Glutamatergic neuron (in vitro differentiated cells): ENCODE data around the gene DEFB129. TPM values are rescaled to one million over a fixed set of nuclear protein-coding genes. Genes with fewer than 3 reads are reported as not detected.
"Not testable (repeated sequence)": the region's sequence is repeated elsewhere in the genome, so short reads cannot be mapped to it uniquely, and the experiment has no call there.

Experiments
- DNase-seq: peaks from one replicate; pipeline ENCODE4 v3.0.0; 2022
- H3K27ac Mint-ChIP-seq: one replicate; pipeline ENCODE4 v1.8.0; 2020; ENCODE audit warnings: mild to moderate bottlenecking, mixed read lengths, inconsistent platforms; ENCODE audit not compliant: unreplicated experiment
- H3K27me3 Mint-ChIP-seq: one replicate; pipeline ENCODE4 v1.8.0; 2020; ENCODE audit warnings: mild to moderate bottlenecking, moderate library complexity, mixed read lengths, inconsistent platforms; ENCODE audit not compliant: unreplicated experiment
- H3K36me3 Mint-ChIP-seq: one replicate; pipeline ENCODE4 v1.8.0; 2020; ENCODE audit warnings: mild to moderate bottlenecking, mixed read lengths, inconsistent platforms; ENCODE audit not compliant: unreplicated experiment
- H3K4me1 Mint-ChIP-seq: one replicate; pipeline ENCODE4 v1.8.0; 2020; ENCODE audit warnings: mild to moderate bottlenecking, low read depth, mixed read lengths, inconsistent platforms; ENCODE audit not compliant: unreplicated experiment
- H3K4me3 Mint-ChIP-seq: one replicate; pipeline ENCODE4 v1.8.0; 2020; ENCODE audit warnings: mild to moderate bottlenecking, mixed read lengths, inconsistent platforms; ENCODE audit not compliant: unreplicated experiment
- H3K9me3 Mint-ChIP-seq: one replicate; pipeline ENCODE4 v1.8.0; 2020; ENCODE audit warnings: mild to moderate bottlenecking, moderate library complexity, mixed read lengths, inconsistent platforms; ENCODE audit not compliant: unreplicated experiment
- total RNA-seq: library from RNA; stranded (reverse); fragmentation: NEBNext Ultra II Directional; extraction: Animal tissue kit (Norgen Biotek cat#: 25700); gene quantifications from one replicate; pipeline ENCODE4 v1.2.1, GENCODE V29; 2021; ENCODE audit not compliant: unreplicated experiment
- TF ChIP-seq, protein P1 (sequence below): fragments of 200-600 bp; sonication (generic); IDR thresholded peaks from one replicate; pipeline ENCODE4 v1.5.0; 2021; ENCODE audit not compliant: partially characterized antibody, unreplicated experiment

Gene DEFB129
- total RNA-seq, 1 donor from 2014 or later = not detected

DNA sequence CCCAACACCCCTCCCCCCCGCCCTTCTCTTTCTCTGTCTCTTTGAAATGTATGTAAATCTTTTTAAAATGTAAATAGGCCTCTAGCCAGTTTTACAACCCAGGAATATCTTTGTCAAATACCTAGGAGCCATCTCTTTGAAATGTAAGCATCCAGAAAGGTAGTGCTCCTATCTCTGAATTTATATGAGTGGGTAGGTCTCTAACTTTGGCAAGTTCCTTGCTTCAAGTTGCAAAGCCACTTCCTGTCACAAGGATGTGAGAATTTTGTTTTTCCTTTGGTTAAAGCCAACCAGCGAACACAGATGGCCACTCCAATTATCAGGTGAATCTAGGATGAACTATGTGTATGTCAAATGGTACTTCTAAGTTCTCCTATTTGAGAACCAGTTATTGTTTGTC, 24.3 kb downstream of the DEFB129 start:
- H3K4me3 Mint-ChIP-seq = no peak overlapping the region
- TF ChIP-seq, protein P1, sequence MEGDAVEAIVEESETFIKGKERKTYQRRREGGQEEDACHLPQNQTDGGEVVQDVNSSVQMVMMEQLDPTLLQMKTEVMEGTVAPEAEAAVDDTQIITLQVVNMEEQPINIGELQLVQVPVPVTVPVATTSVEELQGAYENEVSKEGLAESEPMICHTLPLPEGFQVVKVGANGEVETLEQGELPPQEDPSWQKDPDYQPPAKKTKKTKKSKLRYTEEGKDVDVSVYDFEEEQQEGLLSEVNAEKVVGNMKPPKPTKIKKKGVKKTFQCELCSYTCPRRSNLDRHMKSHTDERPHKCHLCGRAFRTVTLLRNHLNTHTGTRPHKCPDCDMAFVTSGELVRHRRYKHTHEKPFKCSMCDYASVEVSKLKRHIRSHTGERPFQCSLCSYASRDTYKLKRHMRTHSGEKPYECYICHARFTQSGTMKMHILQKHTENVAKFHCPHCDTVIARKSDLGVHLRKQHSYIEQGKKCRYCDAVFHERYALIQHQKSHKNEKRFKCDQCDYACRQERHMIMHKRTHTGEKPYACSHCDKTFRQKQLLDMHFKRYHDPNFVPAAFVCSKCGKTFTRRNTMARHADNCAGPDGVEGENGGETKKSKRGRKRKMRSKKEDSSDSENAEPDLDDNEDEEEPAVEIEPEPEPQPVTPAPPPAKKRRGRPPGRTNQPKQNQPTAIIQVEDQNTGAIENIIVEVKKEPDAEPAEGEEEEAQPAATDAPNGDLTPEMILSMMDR = no peak
- H3K36me3 Mint-ChIP-seq = peaks cover 8% of the 10 kb centered on the region
- no peak overlapping the region for H3K27ac Mint-ChIP-seq
- DNase-seq = no peak
- H3K27me3 Mint-ChIP-seq = peaks cover 10% of the 10 kb centered on the region
- no peaks in the 10 kb centered on the region for H3K9me3 Mint-ChIP-seq
- no peaks in the 10 kb centered on the region for H3K4me1 Mint-ChIP-seq

DNA sequence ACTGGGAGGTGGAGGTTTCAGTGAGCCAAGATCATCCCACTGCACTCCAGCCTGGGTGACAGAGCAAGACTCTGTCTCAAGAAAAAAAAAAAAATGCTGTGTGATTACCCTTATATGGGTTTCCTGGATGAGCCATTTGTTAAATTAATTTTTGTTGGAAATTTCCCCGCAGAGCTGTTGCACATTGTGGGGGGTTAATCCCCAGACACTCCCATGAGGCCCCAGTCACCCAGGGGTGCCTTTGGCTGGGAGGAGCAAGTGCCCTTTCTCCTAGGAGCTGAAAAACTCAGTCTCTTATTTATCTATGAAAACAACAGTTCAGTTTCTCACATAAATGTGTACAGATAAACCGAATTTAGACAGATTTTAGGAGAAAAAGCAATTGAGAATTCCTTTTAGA, 25.7 kb downstream of the DEFB129 start:
- Mint-ChIP-seq H3K27ac (no peak overlapping the region), H3K27me3 (peaks cover 7% of the 10 kb centered on the region), H3K4me1 (no peaks in the 10 kb centered on the region), H3K36me3 (no peaks in the 10 kb centered on the region), H3K4me3 (no peak overlapping the region), H3K9me3 (no peaks in the 10 kb centered on the region)
- TF ChIP-seq, protein P1 = no peak
- DNase-seq = no peak

DNA sequence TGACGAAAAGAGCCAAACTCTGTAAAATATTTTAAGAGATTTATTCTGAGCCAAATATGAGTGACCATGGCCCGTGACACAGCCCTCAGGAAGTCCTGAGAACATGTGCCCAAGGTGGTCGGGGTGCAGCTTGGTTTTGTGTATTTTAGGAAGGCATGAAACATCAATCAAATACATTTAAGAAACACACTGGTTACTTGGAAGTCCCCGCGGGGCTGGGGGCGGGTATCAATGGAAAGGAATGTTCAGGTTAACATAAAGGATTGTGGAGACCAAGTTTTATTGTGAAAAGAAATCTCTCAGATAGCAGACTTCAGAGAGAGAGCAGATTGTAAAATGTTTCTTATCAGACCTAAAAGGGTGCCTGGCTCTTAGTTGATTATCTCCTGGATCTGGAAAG, 26.4 kb downstream of the DEFB129 start:
- not testable (repeated sequence) for H3K4me3 Mint-ChIP-seq, DNase-seq, H3K9me3 Mint-ChIP-seq, H3K4me1 Mint-ChIP-seq, H3K27ac Mint-ChIP-seq, H3K27me3 Mint-ChIP-seq, H3K36me3 Mint-ChIP-seq

DNA sequence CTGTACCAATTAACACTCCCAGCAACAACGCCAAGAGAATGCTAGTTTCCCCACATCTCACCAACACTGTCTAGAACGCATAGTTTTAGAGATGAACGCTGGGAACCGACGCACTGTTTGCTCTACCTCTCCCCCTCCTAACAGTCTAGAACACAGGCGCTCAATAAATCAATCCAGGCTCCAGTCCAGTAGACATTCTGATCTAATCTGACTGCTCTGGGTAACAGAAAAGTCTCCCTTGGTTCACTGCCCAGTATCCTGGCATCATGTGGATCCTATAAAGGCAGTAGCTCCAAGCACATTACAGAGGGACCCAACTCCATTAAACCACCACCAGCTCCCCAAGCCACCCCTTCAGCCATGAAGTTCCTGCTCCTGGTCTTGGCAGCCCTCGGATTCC, 30.4 kb downstream of the DEFB129 start, which contains the start of gene DEFB132:
Gene DEFB132 (plus strand): TSS at position 306 of the 400 bp plus-strand sequence. CDS start 55 bp downstream, at position 361.
- DNase-seq = no peak
- TF ChIP-seq, protein P1 = no peak
- Mint-ChIP-seq H3K36me3 (no peaks in the 10 kb centered on the region), H3K4me3 (no peak within 1 kb of the TSS), H3K27me3 (peaks cover 5% of the 10 kb centered on the region), H3K4me1 (peaks cover 11% of the 10 kb centered on the region), H3K27ac (no peak within 1 kb of the TSS), H3K9me3 (no peaks in the 10 kb centered on the region)

DNA sequence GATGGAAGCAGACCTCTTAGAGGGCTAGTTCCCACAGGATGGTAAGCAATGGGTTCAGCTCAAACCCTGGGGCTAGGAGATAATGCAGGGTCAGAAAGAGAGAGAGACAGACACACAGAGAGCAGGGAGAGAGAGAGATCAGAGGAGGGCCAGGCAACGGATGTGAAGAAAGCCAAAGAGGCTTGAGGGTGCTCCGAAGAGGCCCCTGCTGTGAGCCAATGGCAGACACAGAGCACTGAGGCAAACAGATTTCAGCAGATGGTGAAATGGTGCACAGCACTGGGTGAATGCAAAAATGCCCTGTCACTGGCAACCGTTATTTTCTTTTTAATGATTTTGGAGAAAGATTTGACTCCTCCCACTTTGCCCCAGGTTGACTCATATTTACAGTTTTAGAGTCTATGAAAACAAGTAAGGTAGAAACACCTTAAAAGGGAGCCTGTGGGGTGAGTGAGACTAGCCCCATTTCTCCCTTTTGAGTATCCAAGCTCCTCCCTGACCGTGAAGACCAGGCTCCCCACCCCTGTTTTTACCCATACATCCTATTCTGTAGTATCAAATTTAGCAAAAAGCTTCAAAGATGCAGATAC, 31.3 kb downstream of the DEFB129 start:
- DNase-seq = no peak
- H3K4me3 Mint-ChIP-seq = no peak overlapping the region
- no peaks in the 10 kb centered on the region for H3K36me3 Mint-ChIP-seq
- H3K4me1 Mint-ChIP-seq = peaks cover 11% of the 10 kb centered on the region
- TF ChIP-seq, protein P1 = no peak
- no peak overlapping the region for H3K27ac Mint-ChIP-seq
- no peaks in the 10 kb centered on the region for H3K9me3 Mint-ChIP-seq
- H3K27me3 Mint-ChIP-seq = peaks cover 5% of the 10 kb centered on the region

DNA sequence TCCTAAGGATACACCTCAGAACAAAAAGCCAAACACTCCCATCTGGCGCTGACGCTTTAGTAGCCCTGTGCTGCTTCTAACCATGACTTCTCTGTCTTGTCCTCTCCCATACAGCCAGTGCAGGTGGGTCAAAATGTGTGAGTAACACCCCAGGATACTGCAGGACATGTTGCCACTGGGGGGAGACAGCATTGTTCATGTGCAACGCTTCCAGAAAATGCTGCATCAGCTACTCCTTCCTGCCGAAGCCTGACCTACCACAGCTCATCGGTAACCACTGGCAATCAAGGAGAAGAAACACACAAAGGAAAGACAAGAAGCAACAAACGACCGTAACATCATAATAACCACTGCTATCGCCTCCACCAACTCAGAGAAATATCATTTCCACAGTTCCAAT, 31.9 kb downstream of the DEFB129 start:
- no peak overlapping the region for H3K4me3 Mint-ChIP-seq
- TF ChIP-seq, protein P1 = no peak
- H3K36me3 Mint-ChIP-seq = no peaks in the 10 kb centered on the region
- peak overlapping the region; percentile 28 for H3K27ac Mint-ChIP-seq
- peaks cover 3% of the 10 kb centered on the region for H3K27me3 Mint-ChIP-seq
- no peak for DNase-seq
- H3K9me3 Mint-ChIP-seq = no peaks in the 10 kb centered on the region
- peaks cover 11% of the 10 kb centered on the region for H3K4me1 Mint-ChIP-seq
